Activated CD4-positive, CD25-positive, alpha-beta regulatory T cell (primary cell): Measurements from ENCODE around the gene ECHS1.
A peak's percentile ranks its signal among the peaks of the same experiment; 100 is the strongest.
"Not testable (repeated sequence)": the region's sequence is repeated elsewhere in the genome, so short reads cannot be mapped to it uniquely, and the experiment has no call there.

Experiments
- DNase-seq, 4 experiments: peaks; one replicate each; lab custom pipeline; 2025; lab: John Stamatoyannopoulos, UW

The ECHS1 gene

DNA sequence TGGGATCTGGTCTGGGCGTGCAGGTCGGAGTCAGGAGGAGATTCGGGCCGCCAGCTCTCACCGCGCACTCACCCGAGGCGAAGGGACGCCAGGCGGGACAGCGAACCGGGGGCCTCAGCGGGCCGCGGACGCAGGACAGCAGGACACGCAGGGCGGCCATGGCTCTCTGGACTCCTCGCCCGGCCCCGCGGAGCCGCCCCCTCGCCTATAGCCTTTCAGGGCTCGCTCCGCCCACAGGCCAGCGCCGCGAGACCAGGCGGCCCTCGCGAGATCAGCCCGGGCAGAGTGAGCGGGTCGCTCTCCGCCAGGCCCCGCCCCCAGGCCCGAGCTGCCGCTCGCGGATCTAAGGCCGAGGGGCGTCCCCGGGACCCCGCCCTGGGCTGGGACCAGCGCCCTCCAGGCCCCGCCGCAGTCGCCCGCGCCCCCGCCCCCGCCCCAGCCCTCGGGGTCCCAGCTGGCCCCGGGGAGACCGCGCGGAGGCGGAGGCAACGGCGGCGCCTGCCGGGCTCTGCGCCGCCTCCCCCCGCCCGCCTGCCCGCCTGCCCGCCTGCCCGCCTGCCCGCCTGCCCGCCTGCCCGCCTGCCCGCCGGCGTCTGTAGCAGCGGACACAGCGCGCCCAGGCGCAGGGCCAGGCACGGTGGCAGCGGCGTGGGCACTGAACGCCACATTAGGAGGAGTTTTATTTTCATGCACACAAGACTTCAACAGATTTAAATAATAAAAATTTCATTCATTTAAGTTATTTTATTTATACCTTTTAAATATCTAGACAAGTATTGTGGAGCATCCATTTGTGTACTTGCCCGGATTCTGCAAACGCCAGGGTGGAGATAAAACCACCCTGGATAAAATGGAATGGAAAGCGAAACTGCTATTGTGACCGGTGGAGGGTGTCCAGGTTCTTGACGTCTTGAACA, at the start of gene ECHS1:
Gene ECHS1 (minus strand): TSS at position 181 of the 917 bp plus-strand sequence. CDS start 21 bp downstream, at position 160.
- DNase-seq, result peak; percentile 83 to 91 (median 88)

DNA sequence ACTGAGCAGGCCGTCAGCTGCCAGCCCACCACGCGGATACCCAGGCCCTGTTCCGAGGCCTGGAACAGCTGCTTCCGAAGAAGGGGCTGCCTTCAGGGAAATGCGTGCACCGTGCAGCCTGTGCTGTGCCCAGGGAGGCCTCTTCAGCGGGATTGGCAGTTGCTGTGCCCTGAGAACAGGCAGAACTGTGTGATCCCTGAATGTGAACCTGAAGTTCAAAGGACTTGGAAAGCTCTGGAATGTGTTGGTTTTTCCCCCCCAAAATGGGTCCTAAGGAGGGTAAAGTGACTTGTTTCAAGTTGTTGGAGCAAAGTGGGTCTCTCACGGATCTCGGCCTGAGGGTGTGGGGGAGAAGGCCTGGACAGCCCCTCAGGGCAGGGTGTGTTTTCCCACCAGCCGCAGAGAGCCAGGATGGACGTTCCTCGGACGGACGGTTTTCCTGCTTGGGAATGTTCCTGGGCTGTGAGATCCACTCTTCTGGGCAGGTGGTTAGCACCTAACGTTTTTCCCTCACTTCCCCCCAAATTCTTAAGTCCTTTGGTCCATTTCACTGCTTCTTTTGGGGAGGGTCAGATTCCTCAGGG, 49.2 kb upstream of the ECHS1 start:
- DNase-seq, result no peak

DNA sequence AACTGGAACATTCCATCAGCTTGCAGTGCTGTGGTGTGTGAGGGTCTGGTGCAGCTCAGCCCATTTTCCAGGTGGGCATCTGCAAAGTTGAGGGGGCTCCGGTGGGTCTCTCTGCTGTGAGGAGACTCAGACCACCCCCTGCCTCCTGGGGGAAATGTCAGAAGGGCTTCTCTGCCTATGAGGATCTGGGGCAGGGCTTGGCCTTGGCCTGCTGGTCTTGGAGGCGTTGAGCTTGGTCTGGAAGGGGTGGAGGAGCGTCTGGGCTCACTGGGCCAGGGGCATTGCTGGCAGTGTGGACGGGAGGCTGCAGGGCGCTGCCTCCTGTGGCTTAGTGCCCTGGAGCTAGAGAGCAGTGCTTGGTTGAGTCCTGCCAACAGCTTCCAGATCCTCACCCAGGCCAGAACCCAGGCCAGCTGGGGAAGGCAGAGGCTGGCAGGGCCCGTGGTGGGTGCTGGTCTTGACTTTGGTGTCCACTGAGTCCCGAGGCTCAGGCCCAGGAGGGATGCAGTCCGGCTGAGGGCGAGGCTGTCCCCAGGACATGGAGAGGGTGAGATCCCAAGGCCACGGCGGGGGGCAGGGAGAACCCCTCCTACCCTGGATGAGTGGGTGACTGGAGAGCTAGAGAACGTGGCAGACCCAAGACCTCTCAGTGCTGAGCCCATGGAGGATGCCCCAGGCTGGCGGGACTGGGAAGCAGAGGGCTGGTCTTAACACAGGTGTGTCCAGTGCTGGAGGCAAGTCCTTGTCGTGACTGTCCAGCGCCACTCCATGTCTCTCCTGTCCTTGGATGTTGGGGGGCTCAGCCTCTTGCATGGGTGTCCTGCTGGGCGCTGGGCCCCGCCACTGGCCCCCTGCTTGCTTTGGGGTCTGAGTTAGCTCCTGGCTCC, 48.4 kb upstream of the ECHS1 start:
- no peak for DNase-seq

DNA sequence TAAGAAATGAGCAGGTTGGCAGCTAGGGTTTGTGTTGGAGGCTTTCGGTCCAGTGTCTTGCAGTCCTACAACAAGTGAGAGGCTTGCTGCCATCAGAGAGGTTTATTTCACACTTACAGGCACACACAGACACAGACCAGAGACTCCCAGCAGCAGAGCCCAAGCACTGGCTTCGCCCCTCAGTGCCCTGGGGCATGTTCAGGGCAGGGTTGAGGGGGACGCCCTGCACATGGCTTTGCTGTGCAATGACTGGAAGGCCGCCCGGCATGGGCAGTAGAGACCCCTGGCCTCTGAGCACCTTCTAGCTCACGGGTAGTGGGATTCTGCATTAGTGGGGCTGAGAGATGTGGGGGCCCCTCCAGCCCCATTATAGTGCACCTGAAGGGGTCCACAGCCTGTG, 47.4 kb upstream of the ECHS1 start:
- no peak for DNase-seq

DNA sequence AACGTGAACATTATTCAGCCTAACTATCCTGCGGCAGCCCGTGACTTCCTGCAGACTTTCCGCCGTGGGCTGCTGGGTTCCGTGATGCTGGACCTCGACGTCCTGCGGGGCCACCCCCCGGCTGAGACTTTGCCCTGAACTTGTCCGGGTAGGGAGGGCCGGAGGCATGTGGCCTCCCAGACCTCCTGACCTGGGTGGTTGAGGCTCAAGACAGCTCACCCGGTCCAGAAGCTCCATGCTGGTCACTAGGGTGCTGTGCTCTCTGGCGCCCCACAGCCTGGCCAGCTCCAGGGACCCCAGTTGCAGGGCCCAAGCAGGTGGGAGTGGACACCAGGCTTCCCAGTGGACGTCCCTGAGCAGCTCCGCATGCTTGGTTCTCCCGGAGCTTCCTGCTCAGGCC, 46.9 kb upstream of the ECHS1 start:
- DNase-seq, result no peak

DNA sequence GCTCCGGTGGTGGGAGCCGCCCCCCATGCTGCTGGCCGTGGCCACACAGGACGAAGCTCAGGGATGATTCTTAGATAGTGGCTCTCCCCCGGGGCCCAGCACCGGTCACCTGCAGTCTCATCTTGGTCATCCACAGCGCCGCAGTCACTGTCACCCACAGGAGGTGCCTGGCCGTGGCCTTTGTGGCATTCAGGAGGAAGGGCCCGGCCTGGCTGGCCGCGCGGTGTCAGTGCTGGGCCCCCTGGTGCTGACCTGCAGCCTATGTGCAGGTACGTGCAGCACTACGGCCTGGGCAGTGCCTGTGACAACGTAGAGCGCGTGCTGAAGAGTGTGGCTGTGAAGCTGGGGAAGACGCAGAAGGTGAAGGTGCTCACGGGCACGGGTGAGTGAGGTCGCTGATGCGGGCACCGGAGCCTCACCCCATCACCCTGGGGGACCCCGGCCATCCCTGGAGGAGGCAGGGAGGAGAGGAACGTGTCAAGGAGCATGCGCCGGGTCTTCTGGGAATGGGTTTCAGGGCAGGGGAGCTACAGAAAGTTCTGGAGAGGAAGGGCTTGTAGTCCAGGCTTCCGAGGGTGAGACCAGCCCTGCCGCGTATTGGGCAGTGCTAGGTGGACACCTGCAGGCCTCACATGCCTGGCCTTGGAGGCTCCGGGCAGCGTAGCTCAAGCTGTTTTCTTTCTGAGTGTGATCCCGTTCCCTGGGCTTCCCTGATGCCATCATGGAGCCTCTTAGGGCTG, 46.2 kb upstream of the ECHS1 start:
- no peak for DNase-seq

DNA sequence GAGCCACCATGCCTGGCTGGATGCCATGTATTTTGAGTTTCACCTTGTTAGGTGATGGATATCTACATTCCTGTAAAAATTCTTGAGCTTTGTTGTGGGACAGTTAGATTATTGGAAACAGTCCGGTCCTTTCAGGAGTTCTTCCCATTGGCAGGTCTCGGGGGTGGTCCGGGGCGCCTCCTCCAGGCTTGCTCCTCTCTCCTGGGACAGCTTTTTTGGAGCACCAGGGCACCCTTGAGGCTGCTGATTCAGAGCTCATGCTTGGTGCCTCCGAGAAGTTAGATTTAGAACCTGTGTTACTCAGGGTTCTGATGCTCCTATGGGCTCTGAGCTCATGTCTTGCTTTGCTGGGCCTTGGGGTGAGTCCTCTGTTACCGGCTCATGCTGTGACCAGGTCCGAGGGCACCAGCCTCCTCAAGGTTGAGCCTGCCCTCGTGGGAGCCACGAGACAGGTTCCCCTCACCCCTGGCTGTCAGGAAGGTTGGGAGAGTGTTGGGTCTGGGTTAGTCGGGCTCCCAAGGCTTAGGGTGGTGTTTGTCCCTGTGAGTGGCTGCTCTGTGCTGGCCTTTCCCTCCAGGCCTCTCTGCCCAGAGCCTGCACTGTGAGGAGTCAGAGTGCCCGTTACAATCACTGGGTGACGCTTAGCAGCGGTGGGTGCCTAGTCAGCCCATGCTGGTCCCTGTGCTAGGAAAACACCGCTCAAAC, 45.3 kb upstream of the ECHS1 start:
- no peak for DNase-seq

DNA sequence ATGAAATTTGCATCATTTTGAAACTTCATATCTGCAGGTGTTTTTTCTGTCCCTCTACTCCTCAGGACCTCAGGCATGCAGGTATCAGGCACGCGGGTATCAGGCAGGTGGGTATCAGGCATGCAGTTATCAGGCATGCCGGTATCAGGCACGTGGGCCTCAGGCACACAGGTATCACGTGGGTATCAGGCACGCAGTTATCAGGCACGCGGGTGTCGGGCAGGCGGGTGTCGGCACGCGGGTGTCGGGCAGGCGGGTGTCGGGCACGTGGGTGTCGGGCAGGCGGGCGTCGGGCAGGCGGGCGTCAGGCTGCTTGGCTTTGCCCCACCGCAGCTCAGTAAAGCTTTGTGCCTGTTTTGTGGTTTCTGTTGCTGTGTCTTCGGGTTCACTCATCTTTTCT, 42.6 kb upstream of the ECHS1 start:
- no peak for DNase-seq

DNA sequence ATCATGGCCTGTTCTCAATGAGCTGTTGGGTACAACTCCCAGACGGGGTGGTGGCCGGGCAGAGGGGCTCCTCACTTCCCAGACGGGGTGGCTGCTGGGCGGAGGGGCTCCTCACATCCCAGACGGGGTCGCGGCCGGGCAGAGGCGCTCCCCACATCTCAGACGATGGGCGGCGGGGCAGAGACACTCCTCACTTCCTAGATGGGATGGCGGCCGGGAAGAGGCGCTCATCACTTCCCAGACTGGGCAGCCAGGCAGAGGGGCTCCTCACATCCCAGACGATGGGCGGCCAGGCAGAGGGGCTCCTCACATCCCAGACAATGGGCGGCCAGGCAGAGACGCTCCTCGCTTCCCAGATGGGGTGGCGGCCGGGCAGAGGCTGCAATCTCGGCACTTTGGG, 41.2 kb upstream of the ECHS1 start:
- DNase-seq, result not testable (repeated sequence)

DNA sequence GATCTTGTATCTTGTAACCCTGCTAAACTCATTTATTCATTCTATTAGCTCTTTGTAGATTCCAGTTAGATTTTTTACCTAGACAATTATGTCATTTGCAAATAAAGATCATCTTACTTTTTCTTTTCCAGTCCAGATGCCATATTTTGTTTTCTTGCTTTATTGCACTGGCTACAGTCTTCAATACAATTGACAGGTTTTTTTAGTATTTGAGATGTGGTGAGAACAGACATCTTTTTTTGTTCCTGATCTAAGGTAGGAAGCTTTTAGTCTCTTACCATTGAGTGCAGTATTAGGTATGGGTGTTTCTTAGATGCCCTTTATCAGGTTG, 39.2 kb upstream of the ECHS1 start:
- no peak for DNase-seq

DNA sequence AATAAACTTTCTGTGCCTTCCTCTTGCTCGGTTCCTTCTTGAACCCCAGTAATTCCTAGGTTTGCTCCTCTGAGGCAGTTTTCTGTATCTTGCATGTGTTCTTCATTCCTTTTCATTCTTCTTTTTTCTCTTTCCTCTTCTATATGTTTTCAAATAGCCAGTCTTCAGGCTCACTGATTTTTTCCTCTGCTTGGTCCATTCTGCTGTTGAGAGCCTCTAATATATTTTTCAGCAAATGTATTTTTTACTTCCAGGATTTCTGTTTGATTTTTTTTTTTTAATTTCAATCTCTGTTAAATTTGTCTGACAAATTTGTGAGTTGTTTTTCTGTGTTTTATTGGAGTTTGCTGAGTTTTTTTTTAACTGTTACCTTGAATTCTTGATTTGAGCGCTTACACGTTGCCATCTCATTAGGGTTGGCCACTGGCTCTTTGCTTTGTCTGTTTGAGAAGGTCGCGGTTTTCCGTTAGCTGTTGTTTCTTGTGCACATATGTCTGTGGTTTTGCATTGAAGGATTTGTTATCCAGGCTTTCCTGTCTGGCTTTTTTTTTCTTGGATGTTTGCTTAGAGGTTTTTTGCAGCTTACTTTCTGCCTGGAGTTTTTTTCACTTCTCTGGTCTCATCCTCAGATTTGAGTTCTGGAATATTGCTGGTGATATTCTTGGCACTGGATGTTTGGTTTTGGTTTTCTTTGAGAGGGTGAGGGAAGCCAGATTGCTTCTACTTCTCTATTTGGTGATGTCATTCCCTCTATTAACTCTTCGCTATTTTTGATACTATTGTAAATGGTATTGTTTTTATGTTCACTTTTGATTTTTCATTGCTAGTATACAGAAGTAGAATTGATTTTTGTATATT, 38.6 kb upstream of the ECHS1 start:
- no peak for DNase-seq

DNA sequence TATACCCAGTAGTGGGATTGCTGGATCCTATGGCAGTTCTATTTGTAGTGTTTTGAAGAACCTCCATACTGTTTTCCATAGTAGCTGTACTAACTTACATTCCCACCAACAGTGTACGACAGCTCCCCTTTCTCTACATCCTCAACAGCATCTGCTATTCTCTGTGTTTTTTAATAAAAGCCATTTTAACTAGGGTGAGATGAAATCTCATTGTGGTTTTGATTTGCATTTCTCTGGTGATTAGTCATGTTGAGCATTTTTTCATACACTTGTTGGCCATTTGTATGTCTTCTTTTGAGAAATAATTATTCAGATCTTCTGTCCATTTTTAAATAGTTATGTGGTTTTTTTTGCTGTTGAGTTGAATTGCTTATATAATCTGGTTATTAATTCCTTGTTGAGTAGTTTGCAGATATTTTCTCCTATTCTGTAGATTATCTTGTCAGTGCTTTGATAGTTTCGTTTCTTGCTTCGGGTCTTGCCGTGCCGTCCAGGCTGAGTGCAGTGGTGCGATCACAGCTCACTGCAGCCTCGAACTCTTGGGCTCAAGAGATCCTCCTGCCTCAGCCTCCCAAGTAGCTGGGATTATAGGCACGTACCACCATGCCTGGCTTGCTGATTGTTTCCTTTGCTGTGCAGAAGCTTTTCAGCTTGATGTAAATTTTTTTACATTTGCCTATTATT, 32.8 kb upstream of the ECHS1 start:
- no peak for DNase-seq

DNA sequence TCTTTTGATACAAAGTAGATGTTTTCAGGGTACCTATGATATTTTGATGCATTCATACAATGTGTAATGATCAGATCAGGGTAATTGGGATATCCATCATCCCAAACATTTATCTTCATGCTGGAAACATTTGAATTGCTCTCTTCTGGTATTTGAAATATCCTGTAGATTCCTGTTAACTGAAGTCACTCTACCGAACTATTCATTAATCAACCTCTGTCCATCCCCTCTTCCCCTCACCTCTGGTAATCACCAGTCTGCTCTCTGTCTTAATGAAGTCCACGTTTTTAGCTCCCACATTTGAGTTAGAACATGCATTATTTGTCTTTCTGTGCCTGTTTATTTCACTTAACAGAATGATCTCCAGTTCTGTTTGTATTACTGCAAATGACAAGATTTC, 32.1 kb upstream of the ECHS1 start:
- DNase-seq, result no peak

DNA sequence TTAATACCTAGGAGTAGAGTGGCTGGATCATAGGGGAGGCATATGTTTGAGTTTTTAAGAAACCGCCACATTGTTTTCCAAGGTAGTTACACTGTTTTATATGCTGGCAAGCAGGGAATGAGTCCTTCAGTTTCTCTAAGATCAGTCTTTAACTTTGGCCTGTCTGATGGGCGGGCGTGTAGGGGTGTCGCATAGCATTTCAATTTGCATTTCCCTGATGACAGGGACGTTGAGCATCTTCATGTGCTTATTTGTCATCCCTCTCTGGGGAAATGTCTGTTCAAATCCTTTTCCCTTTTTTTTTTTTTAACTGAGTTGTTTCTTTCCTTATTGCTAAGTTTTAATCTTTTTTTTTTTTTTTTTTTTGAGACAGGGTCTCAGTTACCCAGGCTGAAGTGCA, 30.6 kb upstream of the ECHS1 start:
- no peak for DNase-seq

DNA sequence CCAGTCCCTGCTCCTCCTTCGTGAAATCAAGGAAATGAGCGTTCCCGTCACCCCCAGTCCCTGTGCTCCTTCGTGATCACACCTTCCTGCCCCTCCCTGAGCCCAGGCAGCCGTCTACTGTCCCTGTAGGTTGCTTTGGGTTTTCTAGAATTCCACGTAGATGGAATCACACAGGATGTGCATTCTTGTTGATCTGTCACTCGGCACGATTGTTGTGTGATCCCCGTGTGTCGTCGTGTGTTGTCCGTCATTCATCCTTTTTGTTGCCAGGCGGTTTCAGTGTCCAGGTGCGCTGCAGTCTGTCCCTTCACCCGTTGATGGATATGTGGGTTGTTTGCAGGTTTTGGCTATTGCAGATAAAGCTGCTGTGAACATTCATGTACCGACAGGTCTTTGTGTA, 30.2 kb upstream of the ECHS1 start:
- DNase-seq, result no peak

DNA sequence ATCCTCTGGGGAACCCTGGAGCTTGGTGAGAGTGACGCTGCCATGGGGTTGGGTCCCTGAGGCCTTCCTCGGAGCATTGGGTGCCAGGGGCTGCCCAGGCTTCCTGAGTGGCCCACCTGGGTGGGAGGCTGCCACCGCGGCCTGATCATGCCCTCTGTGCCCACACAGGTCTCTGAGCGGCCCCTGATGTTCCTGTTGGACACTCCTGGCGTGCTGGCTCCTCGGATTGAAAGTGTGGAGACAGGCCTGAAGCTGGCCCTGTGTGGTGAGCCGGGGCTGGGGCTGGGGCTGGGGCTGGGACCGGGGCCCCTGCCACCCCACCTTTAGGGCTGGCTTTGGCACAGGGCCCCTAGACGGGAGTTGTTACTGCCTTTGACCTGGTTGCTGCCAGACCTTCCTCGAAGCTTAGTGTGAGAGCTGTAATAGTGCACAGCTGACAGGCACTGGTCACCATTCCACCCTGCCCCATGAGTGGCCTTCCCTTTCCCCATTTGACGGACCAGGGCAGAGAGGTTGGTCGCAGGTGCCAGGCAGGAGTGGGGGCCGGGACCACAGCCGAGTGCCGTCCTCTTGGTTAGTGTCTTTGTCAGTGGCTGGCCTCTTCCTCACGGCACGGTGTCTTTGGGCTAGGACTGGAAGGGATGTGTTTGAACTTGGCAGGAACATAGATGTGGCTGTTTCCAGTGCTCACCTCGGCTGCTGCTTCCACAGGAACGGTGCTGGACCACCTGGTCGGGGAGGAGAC, 29.0 kb upstream of the ECHS1 start:
- no peak for DNase-seq

DNA sequence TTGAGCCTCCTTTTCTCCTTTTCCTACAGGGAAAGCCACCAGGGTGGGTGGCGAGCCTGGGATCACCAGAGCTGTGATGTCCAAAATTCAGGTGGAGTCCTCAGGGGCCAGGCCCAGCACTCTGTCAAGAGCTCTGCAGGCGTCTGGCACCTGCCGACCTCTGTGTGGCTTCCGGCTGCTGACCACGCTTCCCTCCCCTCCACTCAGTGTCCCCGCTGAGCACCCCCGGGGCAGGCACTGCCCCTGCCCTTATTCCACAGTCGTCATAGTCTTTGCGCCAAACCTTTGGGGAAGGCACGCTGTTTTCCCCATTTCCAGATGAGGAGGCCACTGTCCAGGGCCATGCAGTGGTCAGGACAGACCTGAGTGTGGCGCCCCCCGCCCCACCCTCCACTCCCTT, 28.3 kb upstream of the ECHS1 start:
- no peak for DNase-seq

DNA sequence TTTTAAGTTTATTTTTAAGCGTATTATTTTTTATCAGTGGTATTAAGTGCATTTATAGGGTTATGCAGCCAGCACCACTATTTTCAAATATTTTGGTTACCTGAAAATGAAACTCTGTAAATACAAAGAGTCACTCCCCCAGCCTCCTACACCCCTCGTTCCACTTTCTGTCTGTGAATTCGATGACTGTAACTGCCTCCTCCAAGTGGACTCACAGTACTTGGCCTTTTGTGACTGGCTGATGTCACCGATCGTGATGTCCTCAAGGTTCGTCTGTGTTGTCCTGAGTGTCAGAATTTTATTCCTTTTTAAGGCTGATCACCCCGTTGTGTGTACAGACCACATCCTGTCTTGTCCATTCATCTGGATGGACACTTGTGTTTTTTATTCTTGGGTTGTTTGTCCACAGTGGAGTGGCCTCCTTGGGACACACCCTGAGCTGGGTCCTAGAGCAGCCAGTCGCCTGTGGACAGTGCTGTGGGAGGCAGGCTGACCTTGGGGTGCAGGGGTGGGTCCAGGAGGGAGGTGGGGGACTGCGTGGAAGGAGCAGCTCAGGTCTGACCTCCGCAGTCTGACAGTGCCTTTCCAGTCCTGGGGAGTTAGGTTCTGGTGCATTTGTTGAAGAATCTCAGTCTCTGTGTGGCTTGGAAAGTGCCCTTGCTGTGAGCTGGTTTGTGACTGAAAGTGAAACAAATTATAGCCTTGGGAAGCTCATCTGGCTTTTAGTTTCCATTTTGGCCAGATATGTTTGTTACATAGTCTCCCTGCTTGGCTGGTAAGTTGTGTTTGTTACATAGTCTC, 27.7 kb upstream of the ECHS1 start:
- no peak for DNase-seq
